ENCODE measurements around the gene ZW10. TPM values are rescaled to one million over a fixed set of nuclear protein-coding genes. Genes with fewer than 3 reads are reported as not detected.
A peak's percentile ranks its signal among the peaks of the same experiment; 100 is the strongest.

The ZW10 gene
- total RNA-seq, 1 experiment from 2014 or later: 19.3 TPM

DNA sequence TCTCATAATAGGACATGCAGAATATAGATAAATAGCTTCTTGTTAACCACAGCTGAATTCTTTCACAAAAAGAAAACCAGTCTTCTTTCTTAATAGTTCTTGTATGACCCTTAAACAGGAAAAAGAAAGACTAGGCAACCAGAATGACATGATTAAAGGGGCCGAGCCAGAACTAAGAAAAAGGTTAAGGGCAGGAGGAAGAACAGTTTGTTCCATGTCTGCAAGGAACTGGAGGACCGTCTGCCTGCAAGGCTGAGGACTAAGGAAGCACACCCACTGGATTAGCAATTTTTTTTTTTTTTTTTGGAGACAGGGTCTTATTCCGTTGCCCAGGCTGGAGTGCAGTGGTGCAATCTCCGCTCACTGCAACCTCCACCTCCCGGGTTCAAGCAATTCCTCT, 41.4 kb downstream of the ZW10 start:
- no peak overlapping the region for H3K4me3 ChIP-seq
- no peak for DNase-seq
- peaks cover 13% of the 10 kb centered on the region; the same call in 1 of the 2 replicates for H3K36me3 ChIP-seq (ENCODE audit: low read depth)
- H3K9me2 ChIP-seq (ENCODE audit: insufficient read depth): no peaks in the 10 kb centered on the region
- no peaks in the 10 kb centered on the region for H3K79me2 ChIP-seq (ENCODE audit: low read depth)
- TF ChIP-seq EZH2 (IDR thresholded peaks at IDR 0.05; ENCODE audit: low read depth): no peak
- TF ChIP-seq, protein P1, sequence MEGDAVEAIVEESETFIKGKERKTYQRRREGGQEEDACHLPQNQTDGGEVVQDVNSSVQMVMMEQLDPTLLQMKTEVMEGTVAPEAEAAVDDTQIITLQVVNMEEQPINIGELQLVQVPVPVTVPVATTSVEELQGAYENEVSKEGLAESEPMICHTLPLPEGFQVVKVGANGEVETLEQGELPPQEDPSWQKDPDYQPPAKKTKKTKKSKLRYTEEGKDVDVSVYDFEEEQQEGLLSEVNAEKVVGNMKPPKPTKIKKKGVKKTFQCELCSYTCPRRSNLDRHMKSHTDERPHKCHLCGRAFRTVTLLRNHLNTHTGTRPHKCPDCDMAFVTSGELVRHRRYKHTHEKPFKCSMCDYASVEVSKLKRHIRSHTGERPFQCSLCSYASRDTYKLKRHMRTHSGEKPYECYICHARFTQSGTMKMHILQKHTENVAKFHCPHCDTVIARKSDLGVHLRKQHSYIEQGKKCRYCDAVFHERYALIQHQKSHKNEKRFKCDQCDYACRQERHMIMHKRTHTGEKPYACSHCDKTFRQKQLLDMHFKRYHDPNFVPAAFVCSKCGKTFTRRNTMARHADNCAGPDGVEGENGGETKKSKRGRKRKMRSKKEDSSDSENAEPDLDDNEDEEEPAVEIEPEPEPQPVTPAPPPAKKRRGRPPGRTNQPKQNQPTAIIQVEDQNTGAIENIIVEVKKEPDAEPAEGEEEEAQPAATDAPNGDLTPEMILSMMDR (conservative IDR thresholded peaks at IDR 0.05): no peak
- no peaks in the 10 kb centered on the region for H3K9me3 ChIP-seq (ENCODE audit: insufficient read depth, low read depth)
- H3K4me2 ChIP-seq: no peak overlapping the region
- no peaks in the 10 kb centered on the region for H4K20me1 ChIP-seq (ENCODE audit: insufficient read depth)
- no peaks in the 10 kb centered on the region for H3K27me3 ChIP-seq (ENCODE audit: insufficient read depth, low read depth)
- no TSS peak for BruUV-seq (replicated peaks)
- H3K4me1 ChIP-seq (replicated peaks; ENCODE audit: insufficient read depth): no peaks in the 10 kb centered on the region
- CTCF ChIA-PET: no interaction called here
- no peak overlapping the region for H3K27ac ChIP-seq
- POLR2A ChIA-PET (ENCODE audit: unreplicated experiment): no interaction called here
- intact Hi-C loops (cut with micrococcal nuclease; ENCODE audit: unreplicated experiment): no loop called here
- no peak overlapping the region for H2AFZ ChIP-seq
- H3F3A ChIP-seq (ENCODE audit: insufficient read depth, low read depth): no peaks in the 10 kb centered on the region

DNA sequence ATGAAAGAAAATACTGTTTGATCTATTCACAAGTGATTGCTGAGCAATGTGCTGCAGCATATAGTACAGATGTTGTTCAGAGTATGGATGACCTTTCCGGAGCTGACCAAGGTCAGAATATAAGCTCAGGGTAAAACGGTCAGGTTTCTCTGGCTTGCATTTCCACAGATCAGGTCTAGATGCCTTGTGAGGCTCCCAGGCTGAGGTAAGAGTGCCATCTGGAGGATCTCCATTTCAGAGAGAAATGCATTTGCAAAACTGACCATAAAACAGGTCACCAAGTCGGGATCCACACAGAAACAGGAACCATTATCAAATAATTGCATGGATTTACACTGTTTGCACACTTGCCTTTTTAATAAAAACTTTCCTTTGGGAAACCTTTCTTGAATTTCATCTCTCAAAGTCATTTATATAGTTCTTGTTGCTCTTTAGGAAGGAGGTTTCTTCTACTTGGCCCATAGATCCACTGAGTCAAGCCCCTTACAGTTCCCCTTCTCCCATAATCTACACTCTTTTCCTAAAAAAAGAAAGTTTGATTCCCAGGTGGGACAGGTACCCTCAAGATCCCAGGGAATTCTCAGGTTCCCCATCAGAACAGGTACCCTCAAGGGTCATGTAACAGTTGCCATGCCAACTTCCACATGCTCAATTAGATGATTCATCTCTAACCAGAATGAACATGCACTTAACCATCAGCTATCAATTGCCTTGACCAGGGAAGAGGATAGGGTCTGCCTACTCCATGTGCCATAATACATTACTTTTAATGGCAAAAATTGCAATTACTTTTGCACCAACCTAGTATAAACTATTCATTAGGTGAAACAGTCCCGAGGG, 42.4 kb downstream of the ZW10 start:
- CTCF ChIA-PET: interaction anchor here (0.5 to 1.6 kb wide), 2 partner anchors 65 to 426 kb away, joined by 3 to 4 read pairs; no protein-coding TSS in a partner anchor
- H3K27ac ChIP-seq: no peak overlapping the region
- intact Hi-C loops (cut with micrococcal nuclease; ENCODE audit: unreplicated experiment): loop anchor here (1.0 to 2.0 kb wide), 2 partner anchors 198 to 426 kb away; no protein-coding TSS in a partner anchor
- no peaks in the 10 kb centered on the region for H4K20me1 ChIP-seq (ENCODE audit: insufficient read depth)
- 0 out of 2 replicates have a peak, but pooled peaks cover 9% of the 10 kb centered on the region for H3K36me3 ChIP-seq (ENCODE audit: low read depth)
- no peaks in the 10 kb centered on the region for H3K4me1 ChIP-seq (replicated peaks; ENCODE audit: insufficient read depth)
- BruUV-seq (replicated peaks): no TSS peak
- no peak overlapping the region for H2AFZ ChIP-seq
- no peaks in the 10 kb centered on the region for H3K79me2 ChIP-seq (ENCODE audit: low read depth)
- no peaks in the 10 kb centered on the region for H3K9me3 ChIP-seq (ENCODE audit: insufficient read depth, low read depth)
- POLR2A ChIA-PET (ENCODE audit: unreplicated experiment): no interaction called here
- no peaks in the 10 kb centered on the region for H3F3A ChIP-seq (ENCODE audit: insufficient read depth, low read depth)
- no peak for TF ChIP-seq EZH2 (IDR thresholded peaks at IDR 0.05; ENCODE audit: low read depth)
- TF ChIP-seq, protein P1 (conservative IDR thresholded peaks at IDR 0.05): peak; percentile 67
- no peaks in the 10 kb centered on the region for H3K27me3 ChIP-seq (ENCODE audit: insufficient read depth, low read depth)
- H3K4me3 ChIP-seq: no peak overlapping the region
- H3K4me2 ChIP-seq: no peak overlapping the region
- no peaks in the 10 kb centered on the region for H3K9me2 ChIP-seq (ENCODE audit: insufficient read depth)
- DNase-seq: peak in 1 of 2 experiments; percentile 25

DNA sequence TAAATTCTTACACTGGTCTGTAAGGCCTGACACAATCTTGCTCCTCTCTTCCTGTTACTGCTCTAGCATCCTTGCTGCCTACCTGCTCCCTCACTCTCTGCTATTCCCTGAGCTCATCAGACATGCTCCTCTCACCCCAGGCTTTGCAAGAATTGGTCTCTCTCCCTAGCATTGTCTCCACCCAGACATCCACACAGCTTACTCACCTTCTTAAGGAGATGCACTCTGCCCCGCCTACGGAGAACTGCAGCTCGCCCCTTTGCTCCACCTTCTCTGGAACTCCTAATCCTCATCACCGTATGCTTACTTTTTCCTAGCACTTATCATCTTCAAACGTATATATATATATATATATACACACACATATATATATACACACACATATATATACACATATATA, 44.0 kb downstream of the ZW10 start:
- H3F3A ChIP-seq (ENCODE audit: insufficient read depth, low read depth): no peaks in the 10 kb centered on the region
- 0 out of 2 replicates have a peak, but pooled peaks cover 5% of the 10 kb centered on the region for H3K36me3 ChIP-seq (ENCODE audit: low read depth)
- intact Hi-C loops (cut with micrococcal nuclease; ENCODE audit: unreplicated experiment): no loop called here
- H3K27ac ChIP-seq: no peak overlapping the region
- H3K27me3 ChIP-seq (ENCODE audit: insufficient read depth, low read depth): no peaks in the 10 kb centered on the region
- CTCF ChIA-PET: no interaction called here
- no peaks in the 10 kb centered on the region for H3K9me3 ChIP-seq (ENCODE audit: insufficient read depth, low read depth)
- H2AFZ ChIP-seq: no peak overlapping the region
- TF ChIP-seq, protein P1 (conservative IDR thresholded peaks at IDR 0.05): no peak
- no peak for TF ChIP-seq EZH2 (IDR thresholded peaks at IDR 0.05; ENCODE audit: low read depth)
- no peak overlapping the region for H3K4me2 ChIP-seq
- no TSS peak for BruUV-seq (replicated peaks)
- no peaks in the 10 kb centered on the region for H3K79me2 ChIP-seq (ENCODE audit: low read depth)
- no peaks in the 10 kb centered on the region for H3K4me1 ChIP-seq (replicated peaks; ENCODE audit: insufficient read depth)
- DNase-seq: no peak
- H4K20me1 ChIP-seq (ENCODE audit: insufficient read depth): no peaks in the 10 kb centered on the region
- H3K4me3 ChIP-seq: no peak overlapping the region
- no peaks in the 10 kb centered on the region for H3K9me2 ChIP-seq (ENCODE audit: insufficient read depth)
- POLR2A ChIA-PET (ENCODE audit: unreplicated experiment): no interaction called here

Measured in PC-9 (cell line).